Prostate gland (tissue), 2 donors: ENCODE results near the gene PLEKHM1.
"Not testable (repeated sequence)": the region's sequence is repeated elsewhere in the genome, so short reads cannot be mapped to it uniquely, and the experiment has no call there.

ENCODE experiments used
- POLR2AphosphoS5 ChIP-seq: sonication (generic); formaldehyde crosslinking; IDR thresholded peaks from one replicate; pipeline ENCODE4 v1.6.1; 2017; ENCODE audit warnings: antibody characterized with exemption
- TF ChIP-seq, protein P1 (sequence below), 4 experiments: fragments of 200-600 bp in 2 of 4; fragments of 450-650 bp in 2 of 4; sonication (generic) in 2 of 4; IDR thresholded peaks; 1 replicate in 3 of 4; 2 replicates in 1 of 4; pipeline ENCODE4 v1.5.1; 2016 to 2019; ENCODE audit warnings: antibody characterized with exemption in 4 of 4, mild to moderate bottlenecking in 2 of 4, moderate library complexity in 2 of 4

DNA sequence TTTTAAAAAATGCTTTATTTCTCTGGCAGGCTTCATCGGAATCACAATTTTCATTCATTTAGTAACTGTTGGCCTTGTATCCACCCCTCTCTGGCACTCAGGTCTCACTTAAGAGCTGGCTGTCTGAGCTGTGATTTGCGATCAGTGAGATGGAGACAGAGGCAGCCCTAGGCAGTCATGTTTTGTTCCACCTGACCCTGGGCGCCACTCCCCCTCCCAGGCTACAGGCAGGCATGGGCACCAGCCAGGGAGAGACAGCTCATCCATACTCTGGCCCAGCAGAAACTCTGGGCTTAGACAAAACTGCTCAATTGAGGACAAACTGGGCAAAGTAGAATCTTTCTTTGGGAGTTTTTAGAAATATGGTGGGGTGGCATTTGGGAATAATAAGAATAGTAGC, 14.7 kb upstream of the PLEKHM1 start:
- TF ChIP-seq, protein P1, sequence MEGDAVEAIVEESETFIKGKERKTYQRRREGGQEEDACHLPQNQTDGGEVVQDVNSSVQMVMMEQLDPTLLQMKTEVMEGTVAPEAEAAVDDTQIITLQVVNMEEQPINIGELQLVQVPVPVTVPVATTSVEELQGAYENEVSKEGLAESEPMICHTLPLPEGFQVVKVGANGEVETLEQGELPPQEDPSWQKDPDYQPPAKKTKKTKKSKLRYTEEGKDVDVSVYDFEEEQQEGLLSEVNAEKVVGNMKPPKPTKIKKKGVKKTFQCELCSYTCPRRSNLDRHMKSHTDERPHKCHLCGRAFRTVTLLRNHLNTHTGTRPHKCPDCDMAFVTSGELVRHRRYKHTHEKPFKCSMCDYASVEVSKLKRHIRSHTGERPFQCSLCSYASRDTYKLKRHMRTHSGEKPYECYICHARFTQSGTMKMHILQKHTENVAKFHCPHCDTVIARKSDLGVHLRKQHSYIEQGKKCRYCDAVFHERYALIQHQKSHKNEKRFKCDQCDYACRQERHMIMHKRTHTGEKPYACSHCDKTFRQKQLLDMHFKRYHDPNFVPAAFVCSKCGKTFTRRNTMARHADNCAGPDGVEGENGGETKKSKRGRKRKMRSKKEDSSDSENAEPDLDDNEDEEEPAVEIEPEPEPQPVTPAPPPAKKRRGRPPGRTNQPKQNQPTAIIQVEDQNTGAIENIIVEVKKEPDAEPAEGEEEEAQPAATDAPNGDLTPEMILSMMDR (IDR thresholded peaks at IDR 0.05) = not testable (repeated sequence)
- TF ChIP-seq POLR2AphosphoS5 = not testable (repeated sequence)
